OCI-LY3 (cell line): ENCODE data around the gene RNF6.

Experiments
- EZH2phosphoT487 ChIP-seq: fragments of 200-600 bp; shearing (Covaris generic); IDR thresholded peaks from 2 replicates; pipeline ENCODE4 v1.6.1; 2018; ENCODE audit warnings: antibody characterized with exemption, mixed run types, low read depth
- TF ChIP-seq, protein P1 (sequence below): fragments of 200-600, 300-600 bp; sonication (generic); IDR thresholded peaks from 2 replicates; pipeline ENCODE4 v1.5.1; 2014; ENCODE audit warnings: antibody characterized with exemption, low read length, low read depth

DNA sequence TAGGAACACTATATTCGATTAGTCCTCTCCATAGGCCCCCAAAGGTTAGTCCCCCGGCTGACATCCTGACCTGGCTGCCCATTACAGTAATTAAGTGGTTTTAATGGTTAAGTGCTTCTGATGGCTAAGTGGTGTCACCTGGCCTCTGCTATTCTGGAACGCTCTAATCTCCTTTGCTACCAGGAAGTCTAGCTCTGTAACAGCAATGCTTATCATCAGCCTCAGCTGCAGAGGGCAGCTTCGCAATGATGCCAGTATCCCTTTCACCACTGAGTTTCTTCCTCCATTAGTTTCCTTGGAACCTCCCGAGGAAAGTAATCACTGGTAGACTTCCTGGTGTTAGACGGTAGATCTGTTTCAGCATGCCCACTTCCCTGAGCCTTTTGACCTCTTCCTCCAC is 8.6 kb upstream of the RNF6 start:
- TF ChIP-seq, protein P1, sequence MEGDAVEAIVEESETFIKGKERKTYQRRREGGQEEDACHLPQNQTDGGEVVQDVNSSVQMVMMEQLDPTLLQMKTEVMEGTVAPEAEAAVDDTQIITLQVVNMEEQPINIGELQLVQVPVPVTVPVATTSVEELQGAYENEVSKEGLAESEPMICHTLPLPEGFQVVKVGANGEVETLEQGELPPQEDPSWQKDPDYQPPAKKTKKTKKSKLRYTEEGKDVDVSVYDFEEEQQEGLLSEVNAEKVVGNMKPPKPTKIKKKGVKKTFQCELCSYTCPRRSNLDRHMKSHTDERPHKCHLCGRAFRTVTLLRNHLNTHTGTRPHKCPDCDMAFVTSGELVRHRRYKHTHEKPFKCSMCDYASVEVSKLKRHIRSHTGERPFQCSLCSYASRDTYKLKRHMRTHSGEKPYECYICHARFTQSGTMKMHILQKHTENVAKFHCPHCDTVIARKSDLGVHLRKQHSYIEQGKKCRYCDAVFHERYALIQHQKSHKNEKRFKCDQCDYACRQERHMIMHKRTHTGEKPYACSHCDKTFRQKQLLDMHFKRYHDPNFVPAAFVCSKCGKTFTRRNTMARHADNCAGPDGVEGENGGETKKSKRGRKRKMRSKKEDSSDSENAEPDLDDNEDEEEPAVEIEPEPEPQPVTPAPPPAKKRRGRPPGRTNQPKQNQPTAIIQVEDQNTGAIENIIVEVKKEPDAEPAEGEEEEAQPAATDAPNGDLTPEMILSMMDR = no peak
- TF ChIP-seq EZH2phosphoT487 = no peak
